DMS 273 treated with DMSO at 0.1 percent for 48 hours (cell line): ENCODE measurements around the gene KLHL26.

ENCODE experiments used
- DNase-seq: peaks from one replicate; lab custom pipeline; 2025; lab: John Stamatoyannopoulos, UW

The KLHL26 gene

DNA sequence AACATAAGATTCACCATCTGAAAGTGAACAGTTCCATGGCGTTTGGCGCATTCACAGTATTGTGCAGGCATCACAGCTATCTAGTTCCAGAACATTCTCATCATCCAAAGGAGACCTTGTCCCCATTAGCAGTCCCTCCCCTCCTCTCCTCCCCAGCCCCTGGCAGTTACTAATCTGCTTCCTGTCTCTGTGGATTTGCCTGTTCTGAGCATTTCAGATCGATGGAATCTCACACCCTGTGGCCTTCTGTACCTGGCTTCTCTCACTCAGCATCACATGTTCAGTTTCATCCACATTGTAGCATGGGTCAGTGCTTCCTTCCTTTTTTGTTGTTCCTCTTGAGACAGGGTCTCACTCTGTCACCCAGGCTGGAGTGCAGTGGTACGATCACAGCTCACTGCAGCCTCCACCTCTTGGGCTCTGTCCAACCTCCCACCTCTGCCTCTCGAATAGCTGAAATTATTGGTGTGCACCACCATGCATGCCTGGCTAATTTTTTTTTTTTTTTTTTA, 81.2 kb downstream of the KLHL26 start:
- no peak for DNase-seq

DNA sequence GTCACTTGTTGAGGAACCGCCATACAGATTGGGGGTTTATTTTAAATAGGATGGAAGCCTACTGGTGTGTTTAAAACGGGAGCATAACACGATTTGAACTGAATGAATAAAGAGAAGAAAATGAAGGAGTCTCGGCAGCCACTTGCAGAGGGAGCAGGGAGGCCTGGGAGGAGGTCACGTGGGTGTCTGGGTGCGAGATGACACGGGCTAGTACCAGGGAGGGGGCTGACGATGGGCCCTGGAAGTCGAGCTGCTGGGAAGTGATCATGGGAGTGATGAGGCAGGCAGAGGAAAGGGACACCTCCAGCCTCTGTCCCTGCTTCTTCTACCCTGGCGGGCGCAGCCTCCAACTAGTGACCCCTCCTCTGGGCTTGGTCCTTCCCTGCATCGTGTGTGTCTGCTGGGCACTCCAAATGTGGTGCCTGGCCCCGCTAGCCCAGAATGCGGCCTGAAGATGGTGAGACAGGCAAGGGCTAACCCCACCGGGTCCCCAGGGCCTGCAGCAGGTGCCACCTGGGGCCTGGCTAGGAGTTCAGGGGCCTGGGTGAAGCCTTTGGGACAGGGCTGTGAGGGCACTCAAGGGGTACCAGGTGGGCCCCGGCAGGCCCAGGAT, 82.1 kb downstream of the KLHL26 start:
- DNase-seq: no peak

DNA sequence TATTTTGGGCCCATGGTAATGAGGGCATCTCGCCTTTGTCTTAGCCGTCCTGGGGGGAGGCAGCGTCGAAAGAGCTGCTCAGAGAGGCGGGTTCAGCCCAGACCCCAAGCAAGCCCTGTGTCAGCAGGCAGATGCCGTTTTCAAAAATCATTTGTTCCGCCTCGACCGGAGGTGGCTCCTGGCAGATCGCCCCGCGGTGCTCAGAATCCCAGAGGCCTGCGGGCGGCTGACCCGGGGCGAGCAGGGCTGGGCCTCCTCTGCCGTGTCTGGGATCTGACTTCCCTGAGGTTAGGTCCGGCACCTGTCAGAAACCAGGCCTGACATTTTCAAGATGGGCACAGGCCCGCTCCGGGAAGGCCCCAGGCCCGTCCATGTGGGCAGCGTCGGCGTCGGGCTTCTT, 82.7 kb downstream of the KLHL26 start:
- no peak for DNase-seq
